HepG2 (cell line): ENCODE data around the gene PDE4D.

Experiments used
- FOXK1 ChIP-seq: sonication (generic); formaldehyde crosslinking; IDR thresholded peaks from 2 replicates; pipeline ENCODE4 v1.4.0; 2020; ENCODE audit warnings: low read depth, missing genetic modification reagents, borderline replicate concordance
- POLR2A ChIP-seq, 2 experiments: IDR thresholded peaks; 2 replicates each; pipeline ENCODE4 v1.6.1; 2011; ENCODE audit warnings: low read depth in 2 of 2, low read length in 2 of 2, mild to moderate bottlenecking in 1 of 2, moderate library complexity in 1 of 2; ENCODE audit not compliant: insufficient read depth in 1 of 2
- RELA ChIP-seq: sonication (generic); formaldehyde crosslinking; IDR thresholded peaks from 2 replicates; pipeline ENCODE4 v1.4.0; 2020; ENCODE audit warnings: missing genetic modification reagents
- ZBTB8A ChIP-seq: sonication (generic); formaldehyde crosslinking; IDR thresholded peaks from 2 replicates; pipeline ENCODE4 v1.4.0; 2020; ENCODE audit warnings: mild to moderate bottlenecking, low read depth, missing genetic modification reagents, borderline replicate concordance
- ZNF850 ChIP-seq: sonication (generic); formaldehyde crosslinking; conservative IDR thresholded peaks from 2 replicates; pipeline ENCODE4 v1.9.0; 2021; ENCODE audit warnings: mild to moderate bottlenecking, missing genetic modification reagents
- TF ChIP-seq, protein P1 (sequence below): sonication (generic); formaldehyde crosslinking; IDR thresholded peaks from 2 replicates; pipeline ENCODE4 v1.4.0; 2020; ENCODE audit warnings: low read depth, missing genetic modification reagents

DNA sequence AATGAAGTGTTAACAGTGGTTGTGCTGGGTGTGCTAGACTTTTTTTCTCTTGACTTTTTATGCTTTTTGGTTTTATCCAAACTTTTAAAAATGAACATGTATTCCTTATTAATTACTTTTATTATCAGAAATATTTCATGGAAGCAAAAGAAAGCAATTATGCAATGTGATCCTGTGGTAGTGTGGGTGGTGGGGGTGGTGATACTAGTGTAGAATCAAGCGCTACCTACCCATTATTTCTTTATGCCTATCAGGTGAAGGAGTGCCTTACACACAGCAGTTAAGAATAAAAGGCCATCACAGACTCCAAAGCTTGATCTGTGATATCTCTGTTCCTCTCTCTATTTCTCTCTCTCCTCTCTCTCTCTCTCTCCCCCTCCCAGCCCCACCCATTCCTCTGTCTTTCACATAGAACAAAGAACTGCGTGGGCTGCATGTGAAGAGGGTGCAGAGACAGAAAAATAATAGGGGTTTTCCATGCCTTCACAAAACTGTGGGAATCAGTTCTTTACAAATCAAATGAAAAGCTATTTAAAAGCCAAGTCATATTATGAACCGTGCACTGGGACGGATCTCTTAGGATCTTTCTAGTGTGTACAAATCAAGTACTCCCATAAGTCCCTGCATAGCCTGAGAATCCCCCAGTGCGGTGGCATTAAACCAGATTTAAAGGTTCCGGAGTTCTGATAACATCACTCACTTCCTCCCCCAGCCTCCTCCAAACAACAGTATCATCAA is 959.5 kb downstream of the PDE4D start:
- TF ChIP-seq, protein P1, sequence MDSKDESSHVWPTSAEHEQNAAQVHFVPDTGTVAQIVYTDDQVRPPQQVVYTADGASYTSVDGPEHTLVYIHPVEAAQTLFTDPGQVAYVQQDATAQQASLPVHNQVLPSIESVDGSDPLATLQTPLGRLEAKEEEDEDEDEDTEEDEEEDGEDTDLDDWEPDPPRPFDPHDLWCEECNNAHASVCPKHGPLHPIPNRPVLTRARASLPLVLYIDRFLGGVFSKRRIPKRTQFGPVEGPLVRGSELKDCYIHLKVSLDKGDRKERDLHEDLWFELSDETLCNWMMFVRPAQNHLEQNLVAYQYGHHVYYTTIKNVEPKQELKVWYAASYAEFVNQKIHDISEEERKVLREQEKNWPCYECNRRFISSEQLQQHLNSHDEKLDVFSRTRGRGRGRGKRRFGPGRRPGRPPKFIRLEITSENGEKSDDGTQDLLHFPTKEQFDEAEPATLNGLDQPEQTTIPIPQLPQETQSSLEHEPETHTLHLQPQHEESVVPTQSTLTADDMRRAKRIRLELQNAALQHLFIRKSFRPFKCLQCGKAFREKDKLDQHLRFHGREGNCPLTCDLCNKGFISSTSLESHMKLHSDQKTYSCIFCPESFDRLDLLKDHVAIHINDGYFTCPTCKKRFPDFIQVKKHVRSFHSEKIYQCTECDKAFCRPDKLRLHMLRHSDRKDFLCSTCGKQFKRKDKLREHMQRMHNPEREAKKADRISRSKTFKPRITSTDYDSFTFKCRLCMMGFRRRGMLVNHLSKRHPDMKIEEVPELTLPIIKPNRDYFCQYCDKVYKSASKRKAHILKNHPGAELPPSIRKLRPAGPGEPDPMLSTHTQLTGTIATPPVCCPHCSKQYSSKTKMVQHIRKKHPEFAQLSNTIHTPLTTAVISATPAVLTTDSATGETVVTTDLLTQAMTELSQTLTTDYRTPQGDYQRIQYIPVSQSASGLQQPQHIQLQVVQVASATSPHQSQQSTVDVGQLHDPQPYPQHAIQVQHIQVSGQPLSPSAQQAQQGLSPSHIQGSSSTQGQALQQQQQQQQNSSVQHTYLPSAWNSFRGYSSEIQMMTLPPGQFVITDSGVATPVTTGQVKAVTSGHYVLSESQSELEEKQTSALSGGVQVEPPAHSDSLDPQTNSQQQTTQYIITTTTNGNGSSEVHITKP (CRISPR knock-in tag) = no peak
- TF ChIP-seq ZBTB8A (CRISPR knock-in tag) (no peak), POLR2A (IDR thresholded peaks at IDR 0.05; ENCODE audit: insufficient read depth in 1 of 2, low read depth in 2 of 2, low read length in 2 of 2) (no peak), FOXK1 (CRISPR knock-in tag) (no peak), RELA (no peak), ZNF850 (CRISPR knock-in tag) (no peak)
